Measurements from ENCODE around the gene NCAPD3.
"Not testable (repeated sequence)": the region's sequence is repeated elsewhere in the genome, so short reads cannot be mapped to it uniquely, and the experiment has no call there.

The NCAPD3 gene

DNA sequence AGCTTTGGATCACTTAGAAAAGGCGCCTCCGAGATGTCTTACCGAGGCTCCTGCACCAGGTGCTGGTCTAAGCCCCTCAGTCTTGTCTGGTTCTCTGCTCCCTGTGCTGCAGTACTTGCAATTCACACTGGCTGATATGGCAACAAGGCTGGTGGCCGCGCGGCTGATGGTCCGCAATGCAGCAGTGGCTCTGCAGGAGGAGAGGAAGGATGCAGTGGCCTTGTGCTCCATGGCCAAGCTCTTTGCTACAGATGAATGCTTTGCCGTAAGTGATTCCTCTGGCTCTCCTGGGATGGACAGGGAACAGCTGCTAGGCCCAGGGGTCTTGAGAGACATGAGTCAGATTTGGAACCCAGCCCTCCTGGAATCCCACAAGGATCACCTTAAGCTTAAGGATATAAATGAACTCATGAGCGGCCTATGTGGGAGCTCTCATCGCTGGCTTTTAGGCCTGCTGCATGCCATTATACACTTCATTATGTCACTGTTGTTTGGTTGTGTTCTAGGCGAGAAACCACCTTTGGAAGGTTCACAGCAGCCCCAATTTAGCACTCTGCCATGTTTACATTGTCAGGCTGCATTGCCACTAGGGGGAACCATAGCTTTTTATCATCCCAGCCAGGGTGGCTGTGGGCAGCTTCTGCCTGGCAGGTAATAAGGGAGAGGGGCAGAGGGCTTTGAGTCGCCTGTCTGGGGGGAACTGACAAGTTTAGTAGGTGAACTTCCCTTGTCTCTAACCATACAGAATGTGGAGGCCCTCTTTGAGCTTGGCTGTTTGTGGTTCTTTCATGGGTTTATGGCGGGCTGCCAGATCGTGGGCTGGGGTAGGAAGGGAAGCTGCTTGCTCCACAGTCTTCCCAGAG lies 38.1 kb upstream of the NCAPD3 start:
- no peaks in the 10 kb centered on the region for H3K4me1 ChIP-seq
- no peaks in the 10 kb centered on the region for H3K27me3 ChIP-seq
- TF ChIP-seq, protein P1, sequence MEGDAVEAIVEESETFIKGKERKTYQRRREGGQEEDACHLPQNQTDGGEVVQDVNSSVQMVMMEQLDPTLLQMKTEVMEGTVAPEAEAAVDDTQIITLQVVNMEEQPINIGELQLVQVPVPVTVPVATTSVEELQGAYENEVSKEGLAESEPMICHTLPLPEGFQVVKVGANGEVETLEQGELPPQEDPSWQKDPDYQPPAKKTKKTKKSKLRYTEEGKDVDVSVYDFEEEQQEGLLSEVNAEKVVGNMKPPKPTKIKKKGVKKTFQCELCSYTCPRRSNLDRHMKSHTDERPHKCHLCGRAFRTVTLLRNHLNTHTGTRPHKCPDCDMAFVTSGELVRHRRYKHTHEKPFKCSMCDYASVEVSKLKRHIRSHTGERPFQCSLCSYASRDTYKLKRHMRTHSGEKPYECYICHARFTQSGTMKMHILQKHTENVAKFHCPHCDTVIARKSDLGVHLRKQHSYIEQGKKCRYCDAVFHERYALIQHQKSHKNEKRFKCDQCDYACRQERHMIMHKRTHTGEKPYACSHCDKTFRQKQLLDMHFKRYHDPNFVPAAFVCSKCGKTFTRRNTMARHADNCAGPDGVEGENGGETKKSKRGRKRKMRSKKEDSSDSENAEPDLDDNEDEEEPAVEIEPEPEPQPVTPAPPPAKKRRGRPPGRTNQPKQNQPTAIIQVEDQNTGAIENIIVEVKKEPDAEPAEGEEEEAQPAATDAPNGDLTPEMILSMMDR (IDR thresholded peaks at IDR 0.05; ENCODE audit: low read depth, low read length) = peak; percentile 84
- DNase-seq = peak; percentile 57
- no peak overlapping the region for H3K4me3 ChIP-seq (ENCODE audit: low read depth, low read length)
- no peaks in the 10 kb centered on the region for H3K9me3 ChIP-seq
- H3K36me3 ChIP-seq = peaks cover 6% of the 10 kb centered on the region

DNA sequence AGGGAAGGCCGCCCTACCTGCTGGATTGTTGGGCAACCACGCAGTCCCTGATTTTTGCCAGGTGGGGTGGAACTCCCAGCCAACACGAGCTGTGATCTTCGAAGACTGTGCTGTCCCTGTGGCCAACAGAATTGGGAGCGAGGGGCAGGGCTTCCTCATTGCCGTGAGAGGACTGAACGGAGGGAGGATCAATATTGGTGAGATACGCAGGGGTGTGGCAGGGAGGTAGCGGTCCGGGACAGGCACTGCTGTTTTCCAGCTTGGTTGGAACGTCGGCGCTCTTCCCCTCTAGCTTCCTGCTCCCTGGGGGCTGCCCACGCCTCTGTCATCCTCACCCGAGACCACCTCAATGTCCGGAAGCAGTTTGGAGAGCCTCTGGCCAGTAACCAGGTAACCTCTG lies 37.2 kb upstream of the NCAPD3 start:
- TF ChIP-seq, protein P1 (IDR thresholded peaks at IDR 0.05; ENCODE audit: low read depth, low read length) = no peak
- Histone ChIP-seq H3K4me3 (ENCODE audit: low read depth, low read length) (no peak overlapping the region), H3K36me3 (peaks cover 6% of the 10 kb centered on the region)

GRCh38 chr11:134260503-134260902 lies 36.7 kb upstream of the NCAPD3 start:
- DNase-seq = no peak
- Histone ChIP-seq H3K4me3 (ENCODE audit: low read depth, low read length) (no peak overlapping the region), H3K9me3 (no peaks in the 10 kb centered on the region), H3K27me3 (no peaks in the 10 kb centered on the region), H3K4me1 (no peaks in the 10 kb centered on the region), H3K36me3 (peaks cover 6% of the 10 kb centered on the region)
- TF ChIP-seq, protein P1 (IDR thresholded peaks at IDR 0.05; ENCODE audit: low read depth, low read length) = no peak

More for the DNA sequence above, 37.2 kb upstream of the NCAPD3 start:
- no peak for DNase-seq
- Histone ChIP-seq H3K4me1 (no peaks in the 10 kb centered on the region), H3K9me3 (no peaks in the 10 kb centered on the region), H3K27me3 (no peaks in the 10 kb centered on the region)

GRCh38 chr11:134258577-134258976 lies 34.8 kb upstream of the NCAPD3 start:
- Histone ChIP-seq H3K4me3 (ENCODE audit: low read depth, low read length) (no peak overlapping the region), H3K27me3 (no peaks in the 10 kb centered on the region), H3K4me1 (no peaks in the 10 kb centered on the region), H3K36me3 (peaks cover 6% of the 10 kb centered on the region), H3K9me3 (no peaks in the 10 kb centered on the region)
- DNase-seq = no peak
- TF ChIP-seq, protein P1 (IDR thresholded peaks at IDR 0.05; ENCODE audit: low read depth, low read length) = no peak

- Histone ChIP-seq H3K9me3 (no peaks in the 10 kb centered on the region), H3K27me3 (no peaks in the 10 kb centered on the region), H3K36me3 (peaks cover 6% of the 10 kb centered on the region), H3K4me1 (no peaks in the 10 kb centered on the region; the same call in 1 of the 2 replicates), H3K4me3 (ENCODE audit: low read depth, low read length) (no peak overlapping the region)
- no peak for DNase-seq
- TF ChIP-seq, protein P1 (IDR thresholded peaks at IDR 0.05; ENCODE audit: low read depth, low read length) = no peak
Measured at GRCh38 chr11:134257101-134257500, 33.3 kb upstream of the NCAPD3 start.

DNA sequence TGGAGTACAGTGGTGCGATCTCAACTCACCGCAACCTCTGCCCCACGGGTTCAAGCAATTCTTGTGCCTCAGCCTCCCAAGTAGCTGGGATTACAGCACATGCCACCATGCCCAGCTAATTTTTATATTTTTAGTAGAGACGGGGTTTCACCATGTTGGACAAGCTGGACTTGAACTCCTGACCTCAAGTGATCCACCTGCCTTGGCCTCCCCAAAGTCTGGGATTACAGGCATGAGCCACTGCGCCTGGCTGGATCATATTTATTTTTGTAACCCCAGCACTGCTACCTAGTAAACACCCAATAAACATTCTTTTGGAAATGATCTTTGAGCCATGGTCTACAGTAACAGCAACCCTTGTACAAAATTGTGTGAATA lies 31.4 kb upstream of the NCAPD3 start:
- not testable (repeated sequence) for H3K4me3 ChIP-seq (ENCODE audit: low read depth, low read length); DNase-seq; H3K27me3 ChIP-seq; H3K4me1 ChIP-seq; H3K9me3 ChIP-seq; H3K36me3 ChIP-seq

Measured in BE2C (cell line).